Stomach (tissue), 9 donors: Measurements from ENCODE around the gene TENM3. TPM values are rescaled to one million over a fixed set of nuclear protein-coding genes. Genes with fewer than 3 reads are reported as not detected.

Experiments
- DNase-seq, 2 donors: peaks; one replicate each; pipeline versions ENCODE4 v3.0.0 to v3.0.0-alpha.2; 2013 to 2019
- H3K27ac ChIP-seq, 5 donors: fragments of 200-600 bp in 4 of 5; sonication (generic) in 4 of 5; one replicate each; pipeline ENCODE4 v1.5.1; 2013 to 2019; ENCODE audit warnings: mild to moderate bottlenecking in 1 of 5, moderate library complexity in 1 of 5
- H3K27me3 ChIP-seq, 3 donors: fragments of 200-600 bp; sonication (generic); one replicate each; pipeline ENCODE4 v1.5.1; 2017 to 2019; ENCODE audit warnings: mixed run types in 1 of 3
- H3K36me3 ChIP-seq, 4 donors: fragments of 200-600 bp; sonication (generic); 1 replicate in 3 of 4; 2 replicates in 1 of 4; pipeline ENCODE4 v1.5.1; 2016 to 2019
- H3K4me1 ChIP-seq, 4 donors: fragments of 200-600 bp; sonication (generic); one replicate each; pipeline ENCODE4 v1.5.1; 2016 to 2019
- H3K4me3 ChIP-seq, 4 donors: fragments of 200-600 bp; sonication (generic) in 3 of 4; one replicate each; pipeline ENCODE4 v1.5.1; 2016 to 2019; ENCODE audit warnings: mild to moderate bottlenecking in 1 of 4
- H3K9me3 ChIP-seq, 4 donors: fragments of 200-600 bp; sonication (generic); one replicate each; pipeline ENCODE4 v1.5.1; 2016 to 2019
- CTCF ChIP-seq, 7 experiments: fragments of 450-650 bp in 4 of 7; fragments of 200-600 bp in 3 of 7; sonication (generic) in 3 of 7; IDR thresholded peaks; one replicate each; pipeline ENCODE4 v1.5.1; 2016 to 2019; ENCODE audit warnings: antibody characterized with exemption in 7 of 7, control low read depth in 2 of 7, mild to moderate bottlenecking in 1 of 7
- EP300 ChIP-seq: sonication (generic); formaldehyde crosslinking; IDR thresholded peaks from one replicate; pipeline ENCODE4 v1.6.1; 2017; ENCODE audit warnings: antibody characterized with exemption
- POLR2A ChIP-seq, 4 donors: fragments of 450-650 bp; IDR thresholded peaks; one replicate each; pipeline ENCODE4 v1.6.1; 2016; ENCODE audit warnings: antibody characterized with exemption in 4 of 4, control low read depth in 2 of 4, mild to moderate bottlenecking in 1 of 4, moderate library complexity in 1 of 4
- POLR2AphosphoS5 ChIP-seq, 3 donors: sonication (generic); formaldehyde crosslinking; IDR thresholded peaks; one replicate each; pipeline ENCODE4 v1.6.1; 2016; ENCODE audit warnings: antibody characterized with exemption in 3 of 3
- WGBS, 5 donors: extraction: QIAGEN DNeasy Blood & Tissue Kit in 3 of 5; methylation state at CpG; one replicate each; pipeline versions ENCODE4 v1.1.5 to v1.1.7; 2013 to 2018; 5-methylcytosine and 5-hydroxymethylcytosine counted together
- intact Hi-C: fragments of 100-400 bp; cut with DNase I; formaldehyde crosslinking; loops from one replicate; pipeline ENCODE4 v1.15.1; 2023; ENCODE audit warnings: low total_unique reads
- polyA plus RNA-seq, 3 donors: library from polyadenylated mRNA; stranded (reverse); fragments of 200-250 nt; gene quantifications; one replicate each; pipeline ENCODE4 v1.2.3, GENCODE V29; 2013
- total RNA-seq, 5 donors: library from RNA; depleted of rRNA; stranded (reverse); fragments of >200 nt; gene quantifications; one replicate each; pipeline versions ENCODE4 v1.1.0 to v1.2.3, GENCODE V29; 2014 to 2016
- donor health status: healthy with polysubstance abuse.
- donor health status: Bipolar disorder and iron deficiency.
- donor health status: healthy.

TENM3 gene
- total and polyA plus RNA-seq, 8 donors: under 0.01 to 8.3 (median 0.44) TPM

DNA sequence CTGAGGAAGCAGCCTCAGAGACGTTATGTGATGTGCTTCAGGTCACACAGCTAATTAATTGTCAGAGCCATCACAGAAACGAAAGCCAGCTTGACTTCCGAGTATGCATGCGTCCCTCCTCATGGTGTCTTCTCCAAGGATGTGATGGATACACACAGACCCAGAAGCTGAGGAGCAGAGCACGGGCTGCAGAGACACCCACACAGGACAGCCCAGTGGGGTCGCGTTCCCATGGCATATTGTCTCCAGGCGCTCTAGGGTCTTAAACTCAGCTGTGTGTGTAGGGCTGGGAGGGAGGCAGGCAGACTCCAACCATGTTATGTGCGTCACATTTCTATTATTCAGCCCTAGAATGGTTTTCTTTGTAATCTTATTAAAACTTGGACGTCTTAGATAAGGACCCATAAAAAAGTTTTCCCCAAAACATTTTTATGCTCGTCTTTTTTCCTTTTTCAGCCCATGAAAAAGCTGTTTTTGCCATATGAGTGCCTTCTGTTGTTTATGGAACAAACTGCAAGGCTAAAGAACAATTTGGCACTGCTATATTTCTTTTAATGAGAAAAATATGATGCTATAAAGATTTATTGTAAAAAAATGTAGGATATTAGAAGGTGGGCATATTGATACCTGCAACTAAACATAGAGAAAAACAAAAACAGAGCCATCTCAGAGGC lies 48.5 kb downstream of the TENM3 start:
- no peak overlapping the region for H3K27ac ChIP-seq
- no peaks in the 10 kb centered on the region for H3K36me3 ChIP-seq
- 72 to 81% (median 78%) methylated on average over 11 of the region's 11 CpGs for WGBS, 5 donors
- no peak for DNase-seq
- intact Hi-C loops: no loop called here
- H3K4me1 ChIP-seq: no peaks in the 10 kb centered on the region
- TF ChIP-seq EP300: no peak
- TF ChIP-seq POLR2A (IDR thresholded peaks at IDR 0.05): no peak
- TF ChIP-seq CTCF (IDR thresholded peaks at IDR 0.05): no peak
- TF ChIP-seq POLR2AphosphoS5 (IDR thresholded peaks at IDR 0.05): no peak
- H3K27me3 ChIP-seq: no peaks in the 10 kb centered on the region
- no peaks in the 10 kb centered on the region for H3K9me3 ChIP-seq
- H3K4me3 ChIP-seq: no peak overlapping the region

- H3K4me3 ChIP-seq: no peak overlapping the region
- TF ChIP-seq CTCF (IDR thresholded peaks at IDR 0.05) (no peak), POLR2A (IDR thresholded peaks at IDR 0.05) (no peak), POLR2AphosphoS5 (IDR thresholded peaks at IDR 0.05) (no peak), EP300 (no peak)
- intact Hi-C loops: no loop called here
- DNase-seq: no peak
- no peaks in the 10 kb centered on the region for H3K36me3 ChIP-seq
- H3K27me3 ChIP-seq: no peaks in the 10 kb centered on the region
- 64 to 85% (median 71%) methylated on average over 4 of the region's 4 CpGs for WGBS, 5 donors
- no peaks in the 10 kb centered on the region for H3K9me3 ChIP-seq
- no peak overlapping the region for H3K27ac ChIP-seq
- H3K4me1 ChIP-seq: no peaks in the 10 kb centered on the region
Observed at GRCh38 chr4:182292612-182293011, 49.4 kb downstream of the TENM3 start.

GRCh38 chr4:182293691-182294255 lies 50.6 kb downstream of the TENM3 start:
- intact Hi-C loops: no loop called here
- no peaks in the 10 kb centered on the region for H3K36me3 ChIP-seq
- no peak overlapping the region for H3K27ac ChIP-seq
- no peaks in the 10 kb centered on the region for H3K4me1 ChIP-seq
- no peak for DNase-seq
- no peaks in the 10 kb centered on the region for H3K27me3 ChIP-seq
- H3K9me3 ChIP-seq: no peaks in the 10 kb centered on the region
- 65 to 75% (median 72%) methylated on average over 14 of the region's 14 CpGs for WGBS, 5 donors
- H3K4me3 ChIP-seq: no peak overlapping the region
- no peak for TF ChIP-seq CTCF (IDR thresholded peaks at IDR 0.05)
- no peak for TF ChIP-seq EP300
- no peak for TF ChIP-seq POLR2AphosphoS5 (IDR thresholded peaks at IDR 0.05)
- no peak for TF ChIP-seq POLR2A (IDR thresholded peaks at IDR 0.05)

GRCh38 chr4:182294451-182294850 lies 51.2 kb downstream of the TENM3 start:
- 79 to 88% (median 82%) methylated on average over 4 of the region's 4 CpGs for WGBS, 5 donors
- TF ChIP-seq POLR2AphosphoS5 (IDR thresholded peaks at IDR 0.05) (no peak), POLR2A (IDR thresholded peaks at IDR 0.05) (no peak), CTCF (IDR thresholded peaks at IDR 0.05) (no peak), EP300 (no peak)

More at GRCh38 chr4:182294451-182294850, 51.2 kb downstream of the TENM3 start:
- Histone ChIP-seq H3K9me3 (no peaks in the 10 kb centered on the region), H3K27me3 (no peaks in the 10 kb centered on the region), H3K27ac (no peak overlapping the region), H3K36me3 (no peaks in the 10 kb centered on the region), H3K4me3 (no peak overlapping the region), H3K4me1 (no peaks in the 10 kb centered on the region)
- intact Hi-C loops: no loop called here
- peak in 1 of 2 donors; percentile 16 for DNase-seq
